Breast epithelium (tissue), 3 donors: ENCODE data around the gene PNPLA1.

Experiments
- POLR2A ChIP-seq: fragments of 450-650 bp; IDR thresholded peaks from one replicate; pipeline ENCODE4 v1.6.1; 2016; ENCODE audit warnings: antibody characterized with exemption, mild to moderate bottlenecking, moderate library complexity
- POLR2AphosphoS5 ChIP-seq, 3 donors: sonication (generic); formaldehyde crosslinking; IDR thresholded peaks; one replicate each; pipeline ENCODE4 v1.6.1; 2017; ENCODE audit warnings: antibody characterized with exemption in 3 of 3
- TF ChIP-seq, protein P1 (sequence below), 3 donors: fragments of 450-650 bp; IDR thresholded peaks; one replicate each; pipeline ENCODE4 v1.5.1; 2016 to 2017; ENCODE audit warnings: antibody characterized with exemption in 3 of 3, mild to moderate bottlenecking in 3 of 3, moderate library complexity in 3 of 3

DNA sequence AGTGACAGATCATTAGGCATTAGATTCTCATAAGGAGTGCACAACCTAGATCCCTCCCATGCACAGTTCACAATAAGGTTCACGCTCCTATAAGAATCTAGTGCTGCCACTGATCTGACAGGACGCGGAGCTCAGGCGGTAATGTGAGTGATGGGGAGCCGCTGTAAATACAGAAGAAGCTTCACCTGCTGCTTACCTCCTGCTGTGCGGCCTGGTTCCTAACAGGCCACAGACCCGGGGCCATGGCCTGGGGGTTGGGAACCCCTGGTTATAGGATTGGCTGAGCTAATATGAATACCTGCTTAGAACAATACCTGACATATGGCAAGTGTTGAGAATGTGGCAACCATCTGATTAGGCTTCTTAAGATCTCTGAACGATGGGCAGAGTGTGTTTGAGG, 2.4 kb downstream of the PNPLA1 start:
- TF ChIP-seq, protein P1, sequence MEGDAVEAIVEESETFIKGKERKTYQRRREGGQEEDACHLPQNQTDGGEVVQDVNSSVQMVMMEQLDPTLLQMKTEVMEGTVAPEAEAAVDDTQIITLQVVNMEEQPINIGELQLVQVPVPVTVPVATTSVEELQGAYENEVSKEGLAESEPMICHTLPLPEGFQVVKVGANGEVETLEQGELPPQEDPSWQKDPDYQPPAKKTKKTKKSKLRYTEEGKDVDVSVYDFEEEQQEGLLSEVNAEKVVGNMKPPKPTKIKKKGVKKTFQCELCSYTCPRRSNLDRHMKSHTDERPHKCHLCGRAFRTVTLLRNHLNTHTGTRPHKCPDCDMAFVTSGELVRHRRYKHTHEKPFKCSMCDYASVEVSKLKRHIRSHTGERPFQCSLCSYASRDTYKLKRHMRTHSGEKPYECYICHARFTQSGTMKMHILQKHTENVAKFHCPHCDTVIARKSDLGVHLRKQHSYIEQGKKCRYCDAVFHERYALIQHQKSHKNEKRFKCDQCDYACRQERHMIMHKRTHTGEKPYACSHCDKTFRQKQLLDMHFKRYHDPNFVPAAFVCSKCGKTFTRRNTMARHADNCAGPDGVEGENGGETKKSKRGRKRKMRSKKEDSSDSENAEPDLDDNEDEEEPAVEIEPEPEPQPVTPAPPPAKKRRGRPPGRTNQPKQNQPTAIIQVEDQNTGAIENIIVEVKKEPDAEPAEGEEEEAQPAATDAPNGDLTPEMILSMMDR (IDR thresholded peaks at IDR 0.05), result no peak
- no peak for TF ChIP-seq POLR2AphosphoS5 (IDR thresholded peaks at IDR 0.05)
- TF ChIP-seq POLR2A, result no peak
